Smooth muscle cell (in vitro differentiated cells): ENCODE results near the gene LRSAM1. TPM values are rescaled to one million over a fixed set of nuclear protein-coding genes. Genes with fewer than 3 reads are reported as not detected.

Experiments
- DNase-seq: peaks from one replicate; lab custom pipeline; 2025; ENCODE audit not compliant: unreplicated experiment; lab: John Stamatoyannopoulos, UW
- H2AFZ ChIP-seq: fragments of 200-600 bp; sonication (generic); 2 replicates; pipeline ENCODE4 v1.6.0; 2016; ENCODE audit warnings: antibody characterized with exemption, low read depth, mild to moderate bottlenecking
- H3F3A ChIP-seq: fragments of 200-600 bp; sonication (generic); 2 replicates; pipeline ENCODE4 v1.6.0; 2017; ENCODE audit warnings: antibody characterized with exemption, low read depth
- H3K27ac ChIP-seq: fragments of 200-600 bp; sonication (generic); 2 replicates; pipeline ENCODE4 v1.5.1; 2016; ENCODE audit warnings: low read depth, mild to moderate bottlenecking
- H3K27me3 ChIP-seq: fragments of 200-600 bp; sonication (generic); 2 replicates; pipeline ENCODE4 v1.6.1; 2016; ENCODE audit warnings: low read depth, mild to moderate bottlenecking
- H3K36me3 ChIP-seq: fragments of 200-600 bp; sonication (generic); 2 replicates; pipeline ENCODE4 v1.5.1; 2016; ENCODE audit warnings: low read depth
- H3K4me1 ChIP-seq: fragments of 200-600 bp; sonication (generic); 2 replicates; pipeline ENCODE4 v1.5.1; 2016; ENCODE audit warnings: low read depth
- H3K4me2 ChIP-seq: fragments of 200-600 bp; sonication (generic); 2 replicates; pipeline ENCODE4 v1.6.0; 2016; ENCODE audit warnings: mild to moderate bottlenecking
- H3K4me3 ChIP-seq: fragments of 200-600 bp; sonication (generic); 2 replicates; pipeline ENCODE4 v1.5.1; 2016; ENCODE audit warnings: mild to moderate bottlenecking
- H3K79me2 ChIP-seq: fragments of 200-600 bp; sonication (generic); 2 replicates; pipeline ENCODE4 v1.6.0; 2016; ENCODE audit warnings: low read depth, mild to moderate bottlenecking
- H3K9ac ChIP-seq: fragments of 200-600 bp; sonication (generic); 2 replicates; pipeline ENCODE4 v1.6.0; 2016; ENCODE audit warnings: low read depth
- H3K9me3 ChIP-seq: fragments of 200-600 bp; sonication (generic); replicated peaks from 2 replicates; pipeline ENCODE4 v1.5.1; 2016; ENCODE audit warnings: low read depth
- H4K20me1 ChIP-seq: fragments of 200-600 bp; sonication (generic); 2 replicates; pipeline ENCODE4 v1.6.0; 2016; ENCODE audit warnings: low read depth
- CTCF ChIP-seq: fragments of 200-600 bp; sonication (generic); IDR thresholded peaks from 2 replicates; pipeline ENCODE4 v1.5.1; 2017; ENCODE audit warnings: borderline replicate concordance, mild to moderate bottlenecking, antibody characterized with exemption; ENCODE audit not compliant: insufficient read depth, poor library complexity, severe bottlenecking
- WGBS: methylation state at CpG from one replicate; pipeline ENCODE4 v1.1.7; 2016; ENCODE audit warnings: low lambda C conversion rate; 5-methylcytosine and 5-hydroxymethylcytosine counted together
- polyA plus RNA-seq: library from polyadenylated mRNA; unstranded; fragments of >200 nt; fragmentation: Nextera tagmentation; extraction: Ambion mirVana; gene quantifications from 2 replicates; pipeline ENCODE4 v1.2.1, GENCODE V29; 2016
- total RNA-seq: library from RNA; depleted of rRNA; stranded (reverse); fragments of >200 nt; gene quantifications from 2 replicates; pipeline ENCODE4 v1.2.3, GENCODE V29; 2014

LRSAM1 gene
- total and polyA plus RNA-seq, 2 experiments from 2014 or later: 10.5 to 27.0 TPM

- H3K27ac ChIP-seq: peak overlapping the region; percentile 89
- WGBS: 14% methylated on average over 27 of the region's 29 CpGs
- H3K4me2 ChIP-seq: peak overlapping the region; percentile 94
- H3K36me3 ChIP-seq: no peaks in the 10 kb centered on the region
- peak overlapping the region; percentile 86 for H3K4me3 ChIP-seq
- H3K79me2 ChIP-seq: peaks cover 36% of the 10 kb centered on the region
- H3K9ac ChIP-seq: peak overlapping the region; percentile 94
- no peaks in the 10 kb centered on the region for H3K27me3 ChIP-seq
- peaks cover 17% of the 10 kb centered on the region for H3K4me1 ChIP-seq
- H3F3A ChIP-seq: peaks cover 28% of the 10 kb centered on the region
- H4K20me1 ChIP-seq: peaks cover 40% of the 10 kb centered on the region
- peak overlapping the region; percentile 94 for H2AFZ ChIP-seq
- TF ChIP-seq CTCF: no peak
- DNase-seq: no peak
- H3K9me3 ChIP-seq: no peaks in the 10 kb centered on the region
Observed at GRCh38 chr9:127451858-127452656, 747 bp downstream of the LRSAM1 start.

- H3K4me2 ChIP-seq: peak overlapping the region; percentile 94
- no peak overlapping the region for H3K9ac ChIP-seq
- no peak overlapping the region for H3K27ac ChIP-seq
- 91% methylated on average over 4 of the region's 4 CpGs for WGBS
- no peaks in the 10 kb centered on the region for H3K36me3 ChIP-seq
- H3K27me3 ChIP-seq: no peaks in the 10 kb centered on the region
- no peak overlapping the region for H2AFZ ChIP-seq
- H3K79me2 ChIP-seq: peaks cover 36% of the 10 kb centered on the region
- no peaks in the 10 kb centered on the region for H3K9me3 ChIP-seq
- peaks cover 24% of the 10 kb centered on the region for H3F3A ChIP-seq
- peak overlapping the region; percentile 86 for H3K4me3 ChIP-seq
- DNase-seq: no peak
- peaks cover 17% of the 10 kb centered on the region for H3K4me1 ChIP-seq
- peaks cover 34% of the 10 kb centered on the region for H4K20me1 ChIP-seq
- TF ChIP-seq CTCF: no peak
Observed at GRCh38 chr9:127452691-127453090, 1.4 kb downstream of the LRSAM1 start.

- H3K27ac ChIP-seq: no peak overlapping the region
- H3K4me3 ChIP-seq: no peak overlapping the region
- DNase-seq: no peak
- 85% methylated on average over 6 of the region's 6 CpGs for WGBS
- no peak overlapping the region for H2AFZ ChIP-seq
- H3K9me3 ChIP-seq: no peaks in the 10 kb centered on the region
- H3K4me1 ChIP-seq: peaks cover under 1% of the 10 kb centered on the region
- no peaks in the 10 kb centered on the region for H3K27me3 ChIP-seq
- peaks cover 11% of the 10 kb centered on the region for H3K79me2 ChIP-seq
- H3K36me3 ChIP-seq: peaks cover 3% of the 10 kb centered on the region
- no peak overlapping the region for H3K4me2 ChIP-seq
- no peak overlapping the region for H3K9ac ChIP-seq
- peaks cover 6% of the 10 kb centered on the region for H4K20me1 ChIP-seq
- peak; percentile 12 for TF ChIP-seq CTCF
- H3F3A ChIP-seq: no peaks in the 10 kb centered on the region
Observed at GRCh38 chr9:127455324-127455992, 4.1 kb downstream of the LRSAM1 start.
